Measurements from ENCODE around the gene TRPV6. TPM values are rescaled to one million over a fixed set of nuclear protein-coding genes. Genes with fewer than 3 reads are reported as not detected.

The TRPV6 gene
- total RNA-seq, 5 donors from 2014 or later (not counting 1 experiment from before 2014, with no cell fraction given) = not detected

DNA sequence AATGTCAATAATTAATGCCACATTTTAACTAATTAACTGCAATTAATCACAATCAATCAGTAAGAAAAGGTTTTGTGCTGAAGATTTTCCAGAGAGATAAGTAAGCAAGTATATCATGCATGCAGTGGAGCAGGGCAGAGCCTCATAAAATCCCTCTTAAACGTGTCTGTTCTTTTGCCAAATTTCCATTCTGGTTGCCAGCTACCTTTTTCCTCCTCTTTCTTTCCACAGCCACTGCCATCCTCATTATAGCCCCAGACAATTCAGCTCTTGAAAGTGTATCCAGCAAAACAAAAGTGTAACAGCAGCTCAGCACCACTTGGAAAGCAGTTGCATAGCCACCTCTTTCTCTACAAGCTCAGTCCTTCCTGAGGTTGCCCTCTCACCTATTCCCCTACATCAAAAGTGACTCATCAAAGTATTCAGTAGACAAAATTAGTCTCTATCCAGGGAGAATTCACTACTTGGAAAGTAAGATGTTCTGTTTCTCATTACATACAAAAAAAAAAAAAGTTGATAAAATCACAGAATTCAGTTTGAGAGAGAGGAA lies 57.5 kb downstream of the TRPV6 start:
- Histone ChIP-seq H3K36me3 (ENCODE audit: control insufficient read depth in 2 of 2, extremely low read depth in 1 of 2, insufficient read depth in 1 of 2, low read length in 1 of 2) (peaks cover 0 to 2% of the 10 kb centered on the region in 2 donors), H3K9me3 (no peaks in the 10 kb centered on the region), H3K4me1 (ENCODE audit: control insufficient read depth in 1 of 2, extremely low read depth in 1 of 2, insufficient read depth in 2 of 2, low read length in 2 of 2) (no peaks in the 10 kb centered on the region), H3K4me3 (ENCODE audit: control insufficient read depth in 1 of 2, extremely low read depth in 1 of 2, low read length in 1 of 2) (no peak overlapping the region), H3K27ac (ENCODE audit: low read length) (no peak overlapping the region), H3K27me3 (replicated peaks in 1 of 2; ENCODE audit: control insufficient read depth in 2 of 2, extremely low read depth in 1 of 2, insufficient read depth in 2 of 2, low read length in 1 of 2) (peaks cover 0 to 3% of the 10 kb centered on the region in 2 experiments)
- ChIA-PET POLR2A (no interaction called here), CTCF (interaction anchor here in 1 of 2 donors (0.7 to 1.2 kb wide), 2 partner anchors 19 to 37 kb away, joined by 5 to 6 read pairs; no protein-coding TSS in a partner anchor)
- 50% methylated on average over 1 of the region's 1 CpG for WGBS (ENCODE audit: insufficient coverage)
- Mint-ChIP-seq H3K36me3 (peaks cover 4% of the 10 kb centered on the region), H3K4me1 (peaks cover 0 to 5% (median 3%) of the 10 kb centered on the region in 3 donors), H3K27me3 (peaks cover 5 to 7% of the 10 kb centered on the region in 2 donors), H3K4me3 (no peak overlapping the region), H3K9me3 (peaks cover 0 to 4% (median 0%) of the 10 kb centered on the region in 3 donors), H3K27ac (no peak overlapping the region)
- ATAC-seq (replicated peaks in 1 of 4) (no peak), DNase-seq (no peak)

DNA sequence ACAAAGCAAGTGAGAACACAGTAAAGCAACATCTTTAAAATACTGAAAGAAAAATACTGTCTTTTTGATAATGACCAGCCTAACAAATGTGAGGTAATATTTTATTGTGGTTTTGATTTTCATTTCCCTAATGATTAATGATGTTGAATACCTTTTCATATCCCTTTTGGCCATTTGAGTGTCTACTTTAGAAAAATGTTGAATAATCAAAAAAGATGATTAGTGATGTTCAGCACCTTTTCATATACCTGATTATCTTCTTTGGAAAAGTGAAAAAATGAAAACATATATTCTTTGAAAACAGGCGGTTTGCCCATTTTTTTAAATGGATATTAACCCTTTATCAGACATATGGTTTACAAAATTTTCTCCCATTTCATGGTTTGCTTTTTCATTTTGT lies 62.8 kb downstream of the TRPV6 start:
- DNase-seq (no peak), ATAC-seq (replicated peaks in 1 of 4) (no peak)
- Histone ChIP-seq H3K4me3 (ENCODE audit: control insufficient read depth in 1 of 2, extremely low read depth in 1 of 2, low read length in 1 of 2) (no peak overlapping the region), H3K36me3 (ENCODE audit: control insufficient read depth in 2 of 2, extremely low read depth in 1 of 2, insufficient read depth in 1 of 2, low read length in 1 of 2) (peaks cover 0 to 2% of the 10 kb centered on the region in 2 donors), H3K27me3 (replicated peaks in 1 of 2; ENCODE audit: control insufficient read depth in 2 of 2, extremely low read depth in 1 of 2, insufficient read depth in 2 of 2, low read length in 1 of 2) (peaks cover 0 to 3% of the 10 kb centered on the region in 2 experiments), H3K27ac (ENCODE audit: low read length) (no peak overlapping the region), H3K9me3 (no peaks in the 10 kb centered on the region), H3K4me1 (ENCODE audit: control insufficient read depth in 1 of 2, extremely low read depth in 1 of 2, insufficient read depth in 2 of 2, low read length in 2 of 2) (no peaks in the 10 kb centered on the region)
- WGBS (ENCODE audit: insufficient coverage) = no CpG with 5 or more reads among the region's 1 CpG
- Mint-ChIP-seq H3K4me1 (peaks cover 3 to 11% (median 10%) of the 10 kb centered on the region in 3 donors), H3K27ac (no peak overlapping the region), H3K9me3 (peaks cover 0 to 12% (median 0%) of the 10 kb centered on the region in 3 donors), H3K36me3 (peaks cover 11% of the 10 kb centered on the region), H3K27me3 (peaks cover 7 to 16% of the 10 kb centered on the region in 2 donors), H3K4me3 (no peak overlapping the region)
- ChIA-PET POLR2A (no interaction called here), CTCF (no interaction called here)

Other genes with a start within 250 kb of the TRPV6 start
- gene PRSS1, start 136.3 kb downstream of the TRPV6 start, total RNA-seq = 10 to 100 TPM in 3 of 5 donors, not detected in 2; 16.0 to 23.7 (median 20.8) TPM
- gene PRSS2, start 114.8 kb downstream of the TRPV6 start, total RNA-seq = 10 to 100 TPM in 3 of 5 donors, not detected in 2; 47.1 to 64.6 (median 57.7) TPM
- 10 to 100 TPM; 37.2 to 76.2 (median 62.3) TPM for gene EPHB6, start 30.7 kb downstream of the TRPV6 start, total RNA-seq
- gene TRPV5, start 48.0 kb upstream of the TRPV6 start, total RNA-seq = not detected
- gene LLCFC1, start 53.7 kb upstream of the TRPV6 start, total RNA-seq = not detected
- under 1 TPM; 0.14 to 0.82 (median 0.28) TPM for gene KEL, start 76.6 kb upstream of the TRPV6 start, total RNA-seq
- gene OR9A2, start 141.4 kb upstream of the TRPV6 start, total RNA-seq = not detected
- gene OR6V1, start 166.6 kb upstream of the TRPV6 start, total RNA-seq = not detected
- not detected for gene PIP, start 246.3 kb upstream of the TRPV6 start, total RNA-seq

Measured in T-cell (primary cell).